ENCODE data around the gene MARCHF9.
"Not testable (repeated sequence)": the region's sequence is repeated elsewhere in the genome, so short reads cannot be mapped to it uniquely, and the experiment has no call there.

The MARCHF9 gene

GRCh38 chr12:57720606-57721595 is 34.0 kb upstream of the MARCHF9 start:
- Histone ChIP-seq H3K9me3 (ENCODE audit: control extremely low read depth in 1 of 5, control insufficient read depth in 4 of 5, insufficient read depth in 2 of 5, low read depth in 1 of 5, low read length in 4 of 5) (no peaks in the 10 kb centered on the region), H3K4me3 (ENCODE audit: control insufficient read depth in 1 of 7, extremely low read depth in 1 of 7, insufficient read depth in 4 of 7, low read depth in 2 of 7, low read length in 6 of 7) (no peak overlapping the region), H3K27me3 (replicated peaks in 2 of 5; ENCODE audit: control insufficient read depth in 4 of 5, insufficient read depth in 5 of 5, low read length in 4 of 5) (no peaks in the 10 kb centered on the region), H3K36me3 (ENCODE audit: control insufficient read depth in 4 of 4, insufficient read depth in 4 of 4, low read length in 3 of 4) (peaks cover 25 to 82% (median 54%) of the 10 kb centered on the region in 4 experiments), H3K27ac (ENCODE audit: insufficient read depth in 1 of 2, low read depth in 1 of 2, low read length in 2 of 2, poor library complexity in 1 of 2, severe bottlenecking in 2 of 2) (no peak overlapping the region), H3K4me1 (ENCODE audit: control extremely low read depth in 1 of 4, control insufficient read depth in 4 of 4, insufficient read depth in 4 of 4, low read length in 3 of 4) (peaks cover 0 to 2% (median 0%) of the 10 kb centered on the region in 4 experiments)
- POLR2A ChIA-PET: no interaction called here
- 100% methylated on average over 3 of the region's 11 CpGs for WGBS (ENCODE audit: insufficient coverage)
- CTCF ChIA-PET: interaction anchor here (0.7 to 2.2 kb wide), 5 partner anchors 12 to 65 kb away, joined by 3 to 9 read pairs (median 3); no protein-coding TSS in a partner anchor
- DNase-seq: no peak

GRCh38 chr12:57721846-57722608 is 32.9 kb upstream of the MARCHF9 start:
- H3K9me3 ChIP-seq (ENCODE audit: control extremely low read depth in 1 of 5, control insufficient read depth in 4 of 5, insufficient read depth in 2 of 5, low read depth in 1 of 5, low read length in 4 of 5); H3K27ac ChIP-seq (ENCODE audit: insufficient read depth in 1 of 2, low read depth in 1 of 2, low read length in 2 of 2, poor library complexity in 1 of 2, severe bottlenecking in 2 of 2); H3K27me3 ChIP-seq (replicated peaks in 2 of 5; ENCODE audit: control insufficient read depth in 4 of 5, insufficient read depth in 5 of 5, low read length in 4 of 5); DNase-seq; H3K4me3 ChIP-seq (ENCODE audit: control insufficient read depth in 1 of 7, extremely low read depth in 1 of 7, insufficient read depth in 4 of 7, low read depth in 2 of 7, low read length in 6 of 7); H3K4me1 ChIP-seq (ENCODE audit: control extremely low read depth in 1 of 4, control insufficient read depth in 4 of 4, insufficient read depth in 4 of 4, low read length in 3 of 4): not testable (repeated sequence)
- POLR2A ChIA-PET: interaction anchor here (0.8 kb wide), 1 partner anchor 11 kb away, joined by 3 read pairs; no protein-coding TSS in a partner anchor
- H3K36me3 ChIP-seq (ENCODE audit: control insufficient read depth in 4 of 4, insufficient read depth in 4 of 4, low read length in 3 of 4): peaks cover 16 to 82% (median 51%) of the 10 kb centered on the region in 4 experiments
- CTCF ChIA-PET: interaction anchor here (0.9 to 2.2 kb wide), 4 partner anchors 9 to 138 kb away, joined by 3 to 9 read pairs (median 4); no protein-coding TSS in a partner anchor
- WGBS (ENCODE audit: insufficient coverage): 98% methylated on average over 15 of the region's 16 CpGs

- no peak for DNase-seq
- POLR2A ChIA-PET: interaction anchor here (0.8 kb wide), 1 partner anchor 10 kb away, joined by 3 read pairs; no protein-coding TSS in a partner anchor
These were observed 31.9 kb upstream of the MARCHF9 start for GRCh38 chr12:57722716-57723629.

GRCh38 chr12:57723630-57723962 is 31.3 kb upstream of the MARCHF9 start:
- ChIA-PET POLR2A (no interaction called here), CTCF (interaction anchor here (1.0 to 1.3 kb wide), 6 partner anchors 9 to 142 kb away, joined by 3 to 4 read pairs (median 4); no protein-coding TSS in a partner anchor)
- DNase-seq: no peak
- H3K36me3 ChIP-seq (ENCODE audit: control insufficient read depth in 4 of 4, insufficient read depth in 4 of 4, low read length in 3 of 4): peaks cover 12 to 85% (median 51%) of the 10 kb centered on the region in 4 experiments
- no peaks in the 10 kb centered on the region for H3K9me3 ChIP-seq (ENCODE audit: control extremely low read depth in 1 of 5, control insufficient read depth in 4 of 5, insufficient read depth in 2 of 5, low read depth in 1 of 5, low read length in 4 of 5)
- H3K4me3 ChIP-seq (ENCODE audit: control insufficient read depth in 1 of 7, extremely low read depth in 1 of 7, insufficient read depth in 4 of 7, low read depth in 2 of 7, low read length in 6 of 7): no peak overlapping the region
- no peak overlapping the region for H3K27ac ChIP-seq (ENCODE audit: insufficient read depth in 1 of 2, low read depth in 1 of 2, low read length in 2 of 2, poor library complexity in 1 of 2, severe bottlenecking in 2 of 2)
- no peaks in the 10 kb centered on the region for H3K27me3 ChIP-seq (replicated peaks in 2 of 5; ENCODE audit: control insufficient read depth in 4 of 5, insufficient read depth in 5 of 5, low read length in 4 of 5)
- WGBS (ENCODE audit: insufficient coverage): no CpG with 5 or more reads among the region's 2 CpGs
- peaks cover 0 to 2% (median 0%) of the 10 kb centered on the region in 4 experiments for H3K4me1 ChIP-seq (ENCODE audit: control extremely low read depth in 1 of 4, control insufficient read depth in 4 of 4, insufficient read depth in 4 of 4, low read length in 3 of 4)

More at GRCh38 chr12:57722716-57723629, 31.9 kb upstream of the MARCHF9 start:
- Histone ChIP-seq H3K27me3 (replicated peaks in 2 of 5; ENCODE audit: control insufficient read depth in 4 of 5, insufficient read depth in 5 of 5, low read length in 4 of 5) (no peaks in the 10 kb centered on the region), H3K4me1 (ENCODE audit: control extremely low read depth in 1 of 4, control insufficient read depth in 4 of 4, insufficient read depth in 4 of 4, low read length in 3 of 4) (peaks cover 0 to 2% (median 0%) of the 10 kb centered on the region in 4 experiments), H3K36me3 (ENCODE audit: control insufficient read depth in 4 of 4, insufficient read depth in 4 of 4, low read length in 3 of 4) (peaks cover 15 to 85% (median 54%) of the 10 kb centered on the region in 4 experiments), H3K9me3 (ENCODE audit: control extremely low read depth in 1 of 5, control insufficient read depth in 4 of 5, insufficient read depth in 2 of 5, low read depth in 1 of 5, low read length in 4 of 5) (no peaks in the 10 kb centered on the region), H3K27ac (ENCODE audit: insufficient read depth in 1 of 2, low read depth in 1 of 2, low read length in 2 of 2, poor library complexity in 1 of 2, severe bottlenecking in 2 of 2) (no peak overlapping the region), H3K4me3 (ENCODE audit: control insufficient read depth in 1 of 7, extremely low read depth in 1 of 7, insufficient read depth in 4 of 7, low read depth in 2 of 7, low read length in 6 of 7) (no peak overlapping the region)
- 80% methylated on average over 6 of the region's 11 CpGs for WGBS (ENCODE audit: insufficient coverage)
- CTCF ChIA-PET: interaction anchor here (0.9 to 1.3 kb wide), 5 partner anchors 10 to 142 kb away, joined by 3 to 4 read pairs (median 4); no protein-coding TSS in a partner anchor

DNA sequence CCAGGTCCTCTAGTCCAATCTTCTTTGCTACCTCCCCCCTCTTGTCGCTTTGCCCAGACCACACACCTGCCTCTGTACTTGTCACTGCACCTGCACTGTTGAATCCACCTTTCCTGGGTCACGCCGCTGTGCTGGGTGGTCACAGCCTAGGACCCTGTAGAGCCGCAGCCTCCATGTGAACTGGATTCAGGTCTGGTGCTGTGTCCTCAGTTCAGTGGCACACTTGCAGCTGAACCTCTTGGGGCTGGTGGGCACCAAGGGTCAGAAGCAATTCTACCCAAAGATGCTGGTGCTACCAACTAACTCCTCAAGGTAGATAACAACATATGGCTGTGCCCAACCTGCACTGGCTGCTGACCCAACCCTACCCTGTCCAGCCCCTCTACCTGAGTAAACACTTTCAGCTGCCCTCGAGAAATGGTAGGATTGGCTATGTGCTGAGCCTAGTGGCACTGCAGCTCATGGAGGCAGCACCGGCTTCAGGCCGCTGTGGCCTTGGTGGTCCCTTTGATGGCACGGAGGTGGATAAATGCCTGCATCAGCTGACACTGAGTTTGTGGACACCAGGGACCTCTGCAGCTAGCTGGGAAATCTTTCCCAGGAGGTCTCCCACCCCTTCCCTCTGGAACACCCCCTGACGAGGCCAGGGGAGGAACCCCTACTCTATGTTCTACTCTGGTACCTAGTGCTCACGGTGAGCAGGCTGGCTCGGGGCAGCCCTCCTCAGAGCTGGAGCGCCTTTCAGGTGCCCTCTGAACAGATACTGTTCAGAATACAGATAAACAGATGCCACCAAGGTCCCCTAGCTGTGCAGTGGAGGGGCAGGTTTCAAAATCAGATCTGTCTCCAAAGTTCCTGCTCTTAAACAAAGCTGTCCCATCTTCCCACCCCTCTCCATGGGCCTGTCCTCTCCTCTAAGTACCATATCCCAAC is 30.6 kb upstream of the MARCHF9 start:
- Histone ChIP-seq H3K4me3 (ENCODE audit: control insufficient read depth in 1 of 7, extremely low read depth in 1 of 7, insufficient read depth in 4 of 7, low read depth in 2 of 7, low read length in 6 of 7) (no peak overlapping the region), H3K4me1 (ENCODE audit: control extremely low read depth in 1 of 4, control insufficient read depth in 4 of 4, insufficient read depth in 4 of 4, low read length in 3 of 4) (peaks cover 0 to 2% (median 0%) of the 10 kb centered on the region in 4 experiments), H3K27me3 (replicated peaks in 2 of 5; ENCODE audit: control insufficient read depth in 4 of 5, insufficient read depth in 5 of 5, low read length in 4 of 5) (no peaks in the 10 kb centered on the region), H3K9me3 (ENCODE audit: control extremely low read depth in 1 of 5, control insufficient read depth in 4 of 5, insufficient read depth in 2 of 5, low read depth in 1 of 5, low read length in 4 of 5) (no peaks in the 10 kb centered on the region), H3K27ac (ENCODE audit: insufficient read depth in 1 of 2, low read depth in 1 of 2, low read length in 2 of 2, poor library complexity in 1 of 2, severe bottlenecking in 2 of 2) (no peak overlapping the region), H3K36me3 (ENCODE audit: control insufficient read depth in 4 of 4, insufficient read depth in 4 of 4, low read length in 3 of 4) (peaks cover 9 to 82% (median 48%) of the 10 kb centered on the region in 4 experiments)
- ChIA-PET POLR2A (no interaction called here), CTCF (interaction anchor here (0.8 to 1.3 kb wide), 5 partner anchors 9 to 31 kb away, joined by 3 to 4 read pairs (median 3); no protein-coding TSS in a partner anchor)
- DNase-seq: no peak
- WGBS (ENCODE audit: insufficient coverage): 97% methylated on average over 12 of the region's 12 CpGs

Measured in common myeloid progenitor, CD34-positive (primary cell).